Right lobe of liver (tissue), 6 donors: ENCODE measurements around the gene MYLK4. TPM values are rescaled to one million over a fixed set of nuclear protein-coding genes. Genes with fewer than 3 reads are reported as not detected.

Experiments used
- ATAC-seq, 4 donors: fragments of 200-7000 bp; cut with Tn5 transposase; one replicate each; pipeline ENCODE4 v1.9.1; 2020; ENCODE audit warnings: mild to moderate bottlenecking in 4 of 4, moderate library complexity in 4 of 4
- DNase-seq, 3 donors: peaks; one replicate each; pipeline ENCODE4 v3.0.0-alpha.2; 2020
- H3K27ac ChIP-seq, 3 donors: fragments of 200-600 bp; one replicate each; pipeline ENCODE4 v1.8.0; 2022
- H3K27me3 ChIP-seq, 2 donors: fragments of 200-600 bp; one replicate each; pipeline ENCODE4 v1.8.0; 2022
- H3K36me3 ChIP-seq, 4 donors: fragments of 200-600 bp; sonication (generic) in 1 of 4; one replicate each; pipeline versions ENCODE4 v1.5.1 to v1.8.0; 2017 to 2022; ENCODE audit warnings: control low read depth in 1 of 4
- H3K4me1 ChIP-seq, 4 donors: fragments of 200-600 bp; sonication (generic) in 1 of 4; one replicate each; pipeline versions ENCODE4 v1.5.1 to v1.8.0; 2017 to 2022; ENCODE audit warnings: control low read depth in 1 of 4
- H3K4me3 ChIP-seq, 3 donors: fragments of 200-600 bp; one replicate each; pipeline ENCODE4 v1.8.0; 2022
- H3K9me3 ChIP-seq, 4 donors: fragments of 200-600 bp; sonication (generic) in 1 of 4; one replicate each; pipeline versions ENCODE4 v1.5.1 to v1.8.0; 2017 to 2022; ENCODE audit warnings: control low read depth in 1 of 4
- CTCF ChIP-seq, 4 donors: fragments of 200-600 bp in 3 of 4; fragments of 450-650 bp in 1 of 4; IDR thresholded peaks; one replicate each; pipeline versions ENCODE4 v1.5.1 to v1.8.0; 2016 to 2022; ENCODE audit warnings: antibody characterized with exemption in 4 of 4, mild to moderate bottlenecking in 2 of 4
- POLR2A ChIP-seq: fragments of 450-650 bp; IDR thresholded peaks from one replicate; pipeline ENCODE4 v1.6.1; 2017; ENCODE audit warnings: antibody characterized with exemption, mild to moderate bottlenecking
- WGBS: methylation state at CpG from one replicate; pipeline ENCODE4 v1.1.6; 2018; ENCODE audit warnings: low coverage, low lambda C conversion rate; ENCODE audit not compliant: insufficient coverage; ENCODE audit errors: missing lambda C conversion rate; 5-methylcytosine and 5-hydroxymethylcytosine counted together
- intact Hi-C, 2 donors: fragments of 100-400 bp; cut with DNase I; formaldehyde crosslinking; loops; one replicate each; pipeline versions ENCODE4 v1.11.2 to v1.14.1; 2022
- total RNA-seq, 6 experiments: library from RNA; depleted of rRNA in 2 of 6; stranded (reverse); fragments of >200 nt in 2 of 6; fragmentation: NEBNext Ultra II Directional in 3 of 6; extraction: Animal tissue kit (Norgen Biotek cat#: 25700) in 3 of 6; gene quantifications; one replicate each; pipeline versions ENCODE4 v1.1.0 to v1.2.4, GENCODE V29; 2016 to 2023
- donor health status: DM: no; HTN: yes; CAD: no.
- donor health status: DM: no; HTN: no; CAD: no.
- donor health status: DM: no; HTN: no; CAD: no.
- donor health status: DM: no; HTN: yes; CAD: no.
- donor health status: DM: no; HTN: yes; CAD: no.

MYLK4 gene
- total RNA-seq, 6 experiments from 2014 or later, result 0.22 to 0.46 (median 0.27) TPM; not detected in 1

- WGBS, result 76% methylated on average over 6 of the region's 10 CpGs
- intact Hi-C loops, result loop anchor here in 1 of 2 donors (10.0 kb wide), 1 partner anchor 1028 kb away; the partner anchor contains the start of gene FOXC1
- H3K4me3 ChIP-seq, result no peak overlapping the region
- TF ChIP-seq POLR2A, result no peak
- no peak for TF ChIP-seq CTCF (IDR thresholded peaks at IDR 0.05)
- no peaks in the 10 kb centered on the region for H3K9me3 ChIP-seq
- no peaks in the 10 kb centered on the region for H3K36me3 ChIP-seq
- H3K27me3 ChIP-seq, result no peaks in the 10 kb centered on the region
- ATAC-seq (no peak), DNase-seq (no peak)
- H3K4me1 ChIP-seq, result peaks cover 0 to 6% (median 0%) of the 10 kb centered on the region in 4 donors
- no peak overlapping the region for H3K27ac ChIP-seq
Measured at GRCh38 chr6:2632368-2632767, 118.4 kb downstream of the MYLK4 start.

- Histone ChIP-seq H3K9me3 (no peaks in the 10 kb centered on the region), H3K27me3 (no peaks in the 10 kb centered on the region), H3K36me3 (no peaks in the 10 kb centered on the region), H3K27ac (no peak overlapping the region), H3K4me1 (peaks cover 0 to 6% (median 0%) of the 10 kb centered on the region in 4 donors), H3K4me3 (no peak overlapping the region)
- ATAC-seq (no peak), DNase-seq (no peak)
- TF ChIP-seq POLR2A (no peak), CTCF (IDR thresholded peaks at IDR 0.05) (no peak)
- intact Hi-C loops, result loop anchor here in 1 of 2 donors (10.0 kb wide), 1 partner anchor 1026 kb away; the partner anchor contains the start of gene FOXC1
- WGBS, result 36% methylated on average over 2 of the region's 14 CpGs
Measured at GRCh38 chr6:2630891-2631571, 119.7 kb downstream of the MYLK4 start.

- Histone ChIP-seq H3K4me1 (peaks cover 0 to 6% (median 0%) of the 10 kb centered on the region in 4 donors), H3K27ac (no peak overlapping the region), H3K36me3 (no peaks in the 10 kb centered on the region), H3K27me3 (no peaks in the 10 kb centered on the region), H3K4me3 (no peak overlapping the region), H3K9me3 (no peaks in the 10 kb centered on the region)
- TF ChIP-seq POLR2A (no peak), CTCF (IDR thresholded peaks at IDR 0.05) (no peak)
- intact Hi-C loops, result loop anchor here in 1 of 2 donors (10.0 kb wide), 1 partner anchor 1026 kb away; the partner anchor contains the start of gene FOXC1
- WGBS, result 70% methylated on average over 4 of the region's 6 CpGs
- ATAC-seq, result peak in 1 of 4 donors; percentile 7
- DNase-seq, result no peak
Measured at GRCh38 chr6:2630359-2630758, 120.4 kb downstream of the MYLK4 start.

GRCh38 chr6:2626401-2626800 is 124.3 kb downstream of the MYLK4 start:
- DNase-seq (no peak), ATAC-seq (no peak)
- 71% methylated on average over 4 of the region's 7 CpGs for WGBS
- Histone ChIP-seq H3K36me3 (no peaks in the 10 kb centered on the region), H3K4me3 (no peak overlapping the region), H3K4me1 (no peaks in the 10 kb centered on the region), H3K9me3 (no peaks in the 10 kb centered on the region), H3K27ac (peak overlapping the region in 2 of 3 donors; percentile 13 to 17), H3K27me3 (no peaks in the 10 kb centered on the region)
- no peak for TF ChIP-seq POLR2A
- TF ChIP-seq CTCF (IDR thresholded peaks at IDR 0.05), result no peak
- intact Hi-C loops, result no loop called here
